ENCODE data around the gene CDC42BPA. TPM values are rescaled to one million over a fixed set of nuclear protein-coding genes. Genes with fewer than 3 reads are reported as not detected.

Gene CDC42BPA
- total RNA-seq, 2 experiments from 2014 or later, result 0.32 to 0.89 TPM

DNA sequence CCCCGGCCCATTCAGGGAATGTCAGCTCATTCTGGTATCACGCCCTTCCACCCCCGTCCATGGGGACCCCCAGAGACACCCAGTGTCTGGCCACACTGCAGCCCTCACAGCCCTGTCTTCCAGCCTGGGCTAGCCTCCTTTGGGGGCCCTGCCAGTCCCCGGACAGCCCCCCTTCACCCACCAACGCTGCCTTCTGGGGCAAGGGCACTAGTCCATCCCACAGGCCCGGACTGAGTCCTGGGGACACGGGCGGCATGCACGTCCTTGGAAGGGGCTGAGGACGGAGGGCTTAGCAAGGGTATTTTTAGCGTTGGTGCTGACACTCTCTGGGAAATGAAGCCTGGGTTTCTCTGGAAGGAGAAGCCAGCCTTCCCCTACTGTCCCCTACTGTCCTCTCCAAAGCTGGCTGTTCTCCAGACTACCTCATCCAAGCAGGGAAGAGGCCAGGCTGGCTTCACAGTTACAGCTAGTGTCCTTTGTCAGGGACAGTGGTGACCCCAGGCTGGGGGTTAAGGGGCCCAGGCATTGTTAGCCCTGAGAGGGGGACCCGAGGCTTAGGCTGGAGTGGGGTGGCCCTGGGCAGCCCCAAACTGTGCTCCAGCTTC lies 338.7 kb downstream of the CDC42BPA start:
- Mint-ChIP-seq H3K4me1 (ENCODE audit: low read depth) (no peaks in the 10 kb centered on the region), H3K9me3 (ENCODE audit: insufficient read depth) (no peaks in the 10 kb centered on the region), H3K4me3 (no peak overlapping the region), H3K27me3 (ENCODE audit: low read depth) (no peaks in the 10 kb centered on the region), H3K27ac (no peak overlapping the region), H3K36me3 (ENCODE audit: low read depth) (no peaks in the 10 kb centered on the region)
- POLR2A ChIA-PET, result no interaction called here
- ATAC-seq (no peak), DNase-seq (no peak)
- CTCF ChIA-PET, result no interaction called here

DNA sequence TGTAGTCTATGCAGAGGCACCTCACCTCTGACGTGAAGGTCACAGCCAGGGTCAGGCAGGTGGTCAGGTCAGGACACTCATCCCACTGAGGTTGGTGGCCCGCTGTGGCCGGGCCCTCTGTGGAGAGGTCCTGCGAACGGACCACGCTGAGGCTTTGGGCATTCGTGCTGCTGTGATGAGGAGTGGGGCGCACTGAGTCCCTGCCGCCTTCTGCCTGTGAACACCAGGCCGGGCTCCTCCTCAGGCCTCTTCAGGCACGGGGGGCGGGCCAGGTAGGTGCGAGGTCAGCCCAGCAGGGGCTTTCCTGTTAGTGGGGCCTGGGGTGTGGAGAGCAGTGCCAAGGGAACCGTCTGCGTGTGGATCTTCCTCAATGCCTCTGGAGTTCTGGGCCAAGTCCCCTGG lies 339.2 kb downstream of the CDC42BPA start:
- ChIA-PET POLR2A (no interaction called here), CTCF (no interaction called here)
- Mint-ChIP-seq H3K27me3 (ENCODE audit: low read depth) (no peaks in the 10 kb centered on the region), H3K36me3 (ENCODE audit: low read depth) (no peaks in the 10 kb centered on the region), H3K4me3 (no peak overlapping the region), H3K9me3 (ENCODE audit: insufficient read depth) (no peaks in the 10 kb centered on the region), H3K4me1 (ENCODE audit: low read depth) (no peaks in the 10 kb centered on the region), H3K27ac (no peak overlapping the region)
- ATAC-seq (no peak), DNase-seq (no peak)

DNA sequence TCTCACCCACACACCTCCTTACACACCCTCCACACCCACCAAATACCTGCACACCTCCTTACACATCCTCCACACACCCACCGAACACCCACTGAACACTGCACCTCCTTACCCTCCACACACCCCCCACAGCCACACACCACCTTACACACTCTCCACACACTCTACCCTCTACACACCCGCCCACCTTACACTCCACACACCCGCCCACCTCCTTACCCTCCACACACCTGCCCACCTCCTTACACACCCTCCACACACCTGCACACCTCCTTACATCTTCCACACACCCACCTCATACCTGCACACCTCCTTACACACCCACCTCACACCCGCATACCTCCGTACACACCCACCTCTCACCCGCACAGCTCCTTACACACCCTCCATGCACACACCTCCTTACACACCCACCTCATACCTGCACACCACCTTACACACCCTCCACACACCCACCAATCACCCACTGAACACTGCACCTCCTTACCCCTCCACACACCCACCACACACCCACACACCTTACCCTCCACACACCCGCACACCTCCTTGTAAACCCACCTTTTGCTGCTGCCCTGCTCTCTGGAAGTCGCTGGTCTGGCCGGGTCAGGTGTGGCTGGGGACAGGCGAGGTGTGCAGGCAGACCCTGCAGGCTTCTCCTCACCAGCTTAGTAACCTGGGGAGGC lies 339.7 kb downstream of the CDC42BPA start:
- POLR2A ChIA-PET, result no interaction called here

DNA sequence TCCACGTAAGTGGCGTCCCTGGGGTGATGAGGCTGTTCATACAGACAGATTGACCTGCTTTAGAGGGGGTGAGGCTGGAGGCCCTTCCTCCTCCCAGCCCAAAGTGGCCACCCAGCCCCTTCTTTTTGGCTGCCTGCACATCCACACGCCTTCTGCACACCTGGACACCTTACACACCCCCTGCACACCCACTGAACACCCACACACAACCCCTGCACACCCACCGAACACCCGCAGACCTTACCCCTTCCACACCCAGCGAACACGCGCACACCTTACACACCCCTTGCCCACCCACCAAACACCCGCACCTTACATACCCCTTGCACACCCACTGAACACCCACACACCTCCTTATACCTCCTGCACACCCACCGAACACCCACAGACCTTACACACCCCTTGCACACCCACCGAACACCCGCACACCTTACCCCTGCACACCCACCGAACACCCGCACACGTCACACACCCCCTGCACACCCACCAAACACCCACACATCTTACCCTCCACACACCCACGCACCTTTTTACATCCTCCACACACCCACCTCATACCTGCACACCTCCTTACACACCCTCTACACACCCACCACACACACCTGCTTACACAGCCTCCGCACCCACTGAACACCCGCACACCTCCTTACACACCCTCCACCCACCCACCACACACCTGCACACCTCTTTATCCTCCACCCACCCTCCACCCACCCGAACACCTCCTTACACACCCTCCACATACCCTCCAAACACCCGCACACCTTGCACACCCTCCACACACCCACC lies 340.5 kb downstream of the CDC42BPA start:
- H3K27ac Mint-ChIP-seq, result no peak overlapping the region
- H3K4me1 Mint-ChIP-seq (ENCODE audit: low read depth), result no peaks in the 10 kb centered on the region
- POLR2A ChIA-PET, result no interaction called here
- no peaks in the 10 kb centered on the region for H3K27me3 Mint-ChIP-seq (ENCODE audit: low read depth)
- CTCF ChIA-PET, result no interaction called here
- H3K4me3 Mint-ChIP-seq, result no peak overlapping the region
- no peaks in the 10 kb centered on the region for H3K9me3 Mint-ChIP-seq (ENCODE audit: insufficient read depth)
- DNase-seq, result no peak
- H3K36me3 Mint-ChIP-seq (ENCODE audit: low read depth), result no peaks in the 10 kb centered on the region
- no peak for ATAC-seq

More for the DNA sequence above, 339.7 kb downstream of the CDC42BPA start:
- DNase-seq (no peak), ATAC-seq (no peak)
- H3K27me3 Mint-ChIP-seq (ENCODE audit: low read depth), result no peaks in the 10 kb centered on the region
- no peaks in the 10 kb centered on the region for H3K9me3 Mint-ChIP-seq (ENCODE audit: insufficient read depth)
- no peaks in the 10 kb centered on the region for H3K4me1 Mint-ChIP-seq (ENCODE audit: low read depth)
- H3K27ac Mint-ChIP-seq, result no peak overlapping the region
- H3K36me3 Mint-ChIP-seq (ENCODE audit: low read depth), result no peaks in the 10 kb centered on the region
- CTCF ChIA-PET, result no interaction called here
- H3K4me3 Mint-ChIP-seq, result no peak overlapping the region

DNA sequence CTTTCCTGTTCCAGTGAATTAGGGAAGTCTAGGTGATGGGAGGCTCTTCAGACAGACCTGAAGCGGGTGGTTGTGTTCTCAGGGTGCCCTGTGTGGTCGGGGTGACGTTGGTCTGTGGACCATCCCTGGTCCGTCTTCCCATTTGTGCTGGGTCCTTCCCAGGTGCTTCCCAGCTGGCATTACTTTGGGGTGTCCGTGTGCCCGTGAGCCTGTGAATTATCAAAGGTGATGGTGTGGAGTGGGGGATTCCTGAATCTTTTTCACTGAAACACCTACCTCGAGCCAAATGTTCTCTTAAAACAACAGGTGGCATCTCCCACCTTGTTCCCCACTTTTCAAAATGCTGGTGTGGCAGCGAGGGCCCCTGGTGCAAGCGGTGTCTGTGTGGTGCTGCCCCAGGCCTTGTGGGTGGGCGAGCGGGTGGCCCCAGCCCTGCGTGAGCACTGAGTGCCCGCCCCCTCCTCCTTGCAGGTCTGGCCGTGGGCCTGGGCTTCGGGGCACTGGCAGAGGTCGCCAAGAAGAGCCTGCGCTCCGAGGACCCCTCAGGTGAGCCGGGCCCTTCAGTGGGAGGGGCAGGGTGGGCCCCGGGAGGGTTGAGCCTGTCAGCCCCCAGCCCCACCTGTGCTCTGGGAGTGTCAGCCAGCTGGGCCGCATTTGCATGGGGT lies 341.2 kb downstream of the CDC42BPA start:
- DNase-seq (no peak), ATAC-seq (no peak)
- H3K4me1 Mint-ChIP-seq (ENCODE audit: low read depth), result no peaks in the 10 kb centered on the region
- no peaks in the 10 kb centered on the region for H3K27me3 Mint-ChIP-seq (ENCODE audit: low read depth)
- H3K27ac Mint-ChIP-seq, result no peak overlapping the region
- no peaks in the 10 kb centered on the region for H3K36me3 Mint-ChIP-seq (ENCODE audit: low read depth)
- POLR2A ChIA-PET, result no interaction called here
- CTCF ChIA-PET, result no interaction called here
- no peaks in the 10 kb centered on the region for H3K9me3 Mint-ChIP-seq (ENCODE audit: insufficient read depth)
- no peak overlapping the region for H3K4me3 Mint-ChIP-seq

DNA sequence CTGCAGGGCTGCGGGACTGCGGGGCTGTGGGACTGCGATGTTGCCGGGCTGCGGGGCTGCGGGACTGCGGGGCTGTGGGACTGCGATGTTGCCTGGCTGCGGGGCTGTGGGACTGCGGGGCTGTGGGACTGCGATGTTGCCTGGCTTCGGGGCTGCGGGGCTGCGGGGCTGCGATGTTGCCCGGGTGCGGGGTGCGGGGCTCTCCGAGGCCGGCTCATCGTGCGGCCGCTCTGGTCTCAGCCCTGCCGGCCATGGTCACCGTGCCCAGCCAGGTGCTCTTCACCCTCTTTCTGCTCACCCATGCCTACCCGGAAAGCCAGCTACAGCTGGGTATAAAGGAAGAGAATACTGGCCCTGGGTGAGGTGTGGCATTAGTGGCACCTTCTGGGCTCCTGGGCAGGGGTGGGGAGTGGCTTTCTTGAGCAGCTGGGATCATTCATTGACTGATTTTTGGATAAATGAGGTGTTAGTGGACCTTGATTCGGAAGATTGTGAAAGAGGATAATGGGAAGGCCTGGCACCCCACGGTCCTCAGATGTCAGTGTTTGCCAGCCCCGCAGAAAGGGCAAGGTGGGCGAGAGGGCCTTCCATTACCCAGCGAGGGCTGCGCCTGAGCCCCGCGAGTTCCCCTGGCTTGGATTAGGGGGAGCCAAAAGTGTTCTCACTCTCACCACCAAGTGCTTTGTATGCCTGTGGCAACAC lies 341.9 kb downstream of the CDC42BPA start:
- Mint-ChIP-seq H3K4me3 (no peak overlapping the region), H3K9me3 (ENCODE audit: insufficient read depth) (no peaks in the 10 kb centered on the region), H3K36me3 (ENCODE audit: low read depth) (peaks cover 4% of the 10 kb centered on the region), H3K27ac (no peak overlapping the region), H3K27me3 (ENCODE audit: low read depth) (no peaks in the 10 kb centered on the region), H3K4me1 (ENCODE audit: low read depth) (no peaks in the 10 kb centered on the region)
- DNase-seq (no peak), ATAC-seq (no peak)
- ChIA-PET POLR2A (no interaction called here), CTCF (no interaction called here)

DNA sequence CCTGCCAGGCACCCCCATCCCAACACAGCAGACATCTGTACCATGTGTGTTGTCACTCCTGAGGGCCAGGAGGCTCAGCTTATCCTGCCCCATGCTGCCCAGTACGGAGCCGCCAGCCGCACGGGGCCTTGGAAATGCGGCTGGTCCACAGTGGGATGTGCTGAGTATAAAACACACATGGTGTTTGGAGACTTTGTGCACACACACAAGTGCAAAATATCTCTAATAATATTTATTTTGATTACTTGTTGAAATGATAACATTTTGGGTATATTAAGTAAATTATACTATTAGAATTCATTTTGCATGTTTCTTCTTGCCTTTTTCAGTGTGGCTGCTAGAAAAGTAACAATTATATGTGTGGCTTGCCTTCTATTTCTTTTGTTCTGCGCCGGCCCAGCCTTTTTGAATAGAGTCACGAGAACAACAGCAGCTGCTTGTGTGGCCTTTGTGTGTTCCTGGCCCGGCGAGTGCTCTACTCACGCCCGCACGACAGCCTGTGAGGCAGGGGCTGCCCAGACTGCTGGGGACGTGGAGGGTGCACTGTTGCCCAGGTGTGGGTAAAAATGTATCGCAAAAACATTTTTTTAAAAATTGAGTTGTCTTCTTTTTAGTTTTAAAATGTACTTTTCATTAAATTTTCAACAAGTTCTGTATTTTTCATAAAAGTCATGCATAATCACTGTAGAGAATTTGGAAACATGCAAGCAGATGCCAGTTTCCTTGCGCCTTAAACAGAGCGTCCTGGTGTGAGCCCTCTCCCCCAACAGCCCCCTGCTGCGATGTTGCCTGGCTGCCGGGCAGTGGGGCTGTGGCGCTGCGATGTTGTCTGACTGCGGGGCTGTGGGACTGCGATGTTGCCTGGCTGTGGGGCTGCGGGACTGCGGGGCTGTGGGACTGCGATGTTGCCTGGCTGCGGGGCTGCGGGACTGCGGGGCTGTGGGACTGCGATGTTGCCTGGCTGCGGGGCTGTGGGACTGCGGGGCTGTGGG lies 342.7 kb downstream of the CDC42BPA start:
- CTCF ChIA-PET, result no interaction called here

DNA sequence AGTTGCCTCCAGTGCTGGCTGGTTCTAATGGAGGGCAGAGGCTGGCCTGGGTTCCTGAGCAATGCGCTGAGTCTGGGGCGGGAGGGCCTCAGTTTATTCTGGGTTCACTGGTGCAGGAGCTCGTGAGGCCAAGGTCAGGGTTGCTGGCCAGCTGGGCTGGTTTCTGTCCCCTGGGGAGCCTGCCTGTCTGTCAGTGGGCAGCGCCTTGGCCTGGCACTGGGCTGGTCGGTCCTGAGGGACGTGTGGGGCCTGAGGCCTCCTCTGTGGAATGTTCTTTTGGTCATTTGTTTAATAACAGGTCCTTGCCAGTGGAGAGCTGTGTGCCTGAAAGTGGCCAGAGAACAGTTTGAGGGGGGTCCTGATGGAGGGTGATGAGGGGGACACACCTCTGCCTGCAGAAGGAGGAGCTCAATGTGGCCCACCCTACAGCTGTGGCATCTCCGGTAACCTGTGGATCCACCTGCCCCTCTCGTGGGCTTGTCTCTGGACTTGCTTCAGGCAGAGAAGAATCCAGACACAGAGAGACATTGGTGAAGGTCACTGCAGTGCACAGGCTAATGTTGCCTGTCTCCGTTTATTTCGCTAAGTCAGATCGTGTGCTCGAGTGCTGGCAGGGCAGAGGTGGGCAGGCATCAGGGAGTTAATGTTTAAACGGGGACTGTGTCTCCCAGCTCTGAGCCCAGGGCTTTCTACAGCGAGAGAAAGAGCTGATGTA lies 343.6 kb downstream of the CDC42BPA start:
- no peaks in the 10 kb centered on the region for H3K27me3 Mint-ChIP-seq (ENCODE audit: low read depth)
- CTCF ChIA-PET, result no interaction called here
- H3K4me3 Mint-ChIP-seq, result no peak overlapping the region
- ATAC-seq (no peak), DNase-seq (no peak)
- no peak overlapping the region for H3K27ac Mint-ChIP-seq
- H3K9me3 Mint-ChIP-seq (ENCODE audit: insufficient read depth), result no peaks in the 10 kb centered on the region
- POLR2A ChIA-PET, result no interaction called here
- H3K4me1 Mint-ChIP-seq (ENCODE audit: low read depth), result no peaks in the 10 kb centered on the region
- H3K36me3 Mint-ChIP-seq (ENCODE audit: low read depth), result peaks cover 5% of the 10 kb centered on the region

More for the DNA sequence above, 342.7 kb downstream of the CDC42BPA start:
- Mint-ChIP-seq H3K9me3 (ENCODE audit: insufficient read depth) (no peaks in the 10 kb centered on the region), H3K4me1 (ENCODE audit: low read depth) (no peaks in the 10 kb centered on the region), H3K27ac (no peak overlapping the region), H3K4me3 (no peak overlapping the region), H3K27me3 (ENCODE audit: low read depth) (no peaks in the 10 kb centered on the region), H3K36me3 (ENCODE audit: low read depth) (peaks cover 5% of the 10 kb centered on the region)
- POLR2A ChIA-PET, result no interaction called here
- ATAC-seq (no peak), DNase-seq (no peak)

DNA sequence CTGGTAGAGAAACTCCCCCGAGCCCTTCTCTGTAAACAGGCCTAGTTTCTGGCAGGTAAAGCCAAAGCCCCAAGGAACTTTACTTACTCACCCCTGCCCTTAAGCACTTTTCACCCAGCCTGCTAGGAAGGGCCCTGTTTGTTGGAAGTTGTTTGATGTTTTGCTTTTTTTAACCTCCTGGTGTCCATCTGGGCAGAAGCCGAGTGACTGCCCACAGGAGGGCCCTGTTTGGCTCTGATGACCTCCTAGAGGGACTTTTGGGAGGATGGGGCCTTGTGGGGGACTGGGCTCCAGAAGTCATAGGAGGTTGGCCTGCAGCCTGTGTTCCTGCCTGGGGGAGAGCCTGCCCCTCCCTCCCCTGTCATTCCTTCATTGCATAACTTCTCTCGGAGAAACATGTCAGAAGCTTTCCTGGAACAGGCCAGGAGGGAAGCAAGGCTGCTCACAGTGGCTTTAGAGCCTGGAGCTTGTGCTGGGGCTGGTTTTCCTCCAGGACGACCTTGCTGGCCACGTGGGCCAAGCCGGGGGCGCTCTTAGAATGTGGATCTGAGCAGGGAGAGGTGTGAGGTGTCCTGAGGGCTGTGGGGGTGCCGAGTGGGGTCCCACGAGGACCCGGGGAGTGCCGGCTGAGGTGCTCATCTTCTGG lies 344.3 kb downstream of the CDC42BPA start:
- Mint-ChIP-seq H3K4me1 (ENCODE audit: low read depth) (no peaks in the 10 kb centered on the region), H3K4me3 (no peak overlapping the region), H3K27me3 (ENCODE audit: low read depth) (no peaks in the 10 kb centered on the region), H3K36me3 (ENCODE audit: low read depth) (peaks cover 5% of the 10 kb centered on the region), H3K27ac (no peak overlapping the region), H3K9me3 (ENCODE audit: insufficient read depth) (no peaks in the 10 kb centered on the region)
- ChIA-PET POLR2A (no interaction called here), CTCF (no interaction called here)
- ATAC-seq, result no peak
- DNase-seq, result no peak

DNA sequence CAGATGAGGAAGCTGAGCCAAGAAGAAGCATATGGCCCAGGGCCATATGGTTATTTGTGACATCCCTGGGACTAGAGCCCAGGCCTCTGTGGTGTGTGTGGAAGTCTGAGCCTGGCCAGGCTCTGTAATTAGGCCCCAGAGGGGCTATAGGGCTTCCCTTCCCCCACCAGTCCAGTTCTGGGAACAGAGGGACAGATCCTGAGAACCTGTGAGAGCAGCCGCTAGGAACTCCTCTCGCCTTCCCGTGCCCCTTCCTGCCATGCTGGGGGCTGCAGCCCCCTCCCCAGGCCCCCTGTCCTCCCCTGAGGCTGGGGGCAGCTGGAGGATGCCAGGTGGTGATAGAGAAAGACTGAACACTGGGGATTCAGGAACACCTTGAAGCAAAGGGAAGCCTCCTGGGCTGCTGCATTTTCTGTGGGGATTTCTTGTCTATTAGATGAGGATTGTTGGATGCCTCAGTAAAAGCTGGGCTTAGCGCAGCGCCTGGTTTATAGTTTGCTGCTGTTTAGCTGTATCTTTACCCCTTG lies 344.9 kb downstream of the CDC42BPA start:
- no peaks in the 10 kb centered on the region for H3K9me3 Mint-ChIP-seq (ENCODE audit: insufficient read depth)
- no peak for DNase-seq
- peaks cover 5% of the 10 kb centered on the region for H3K36me3 Mint-ChIP-seq (ENCODE audit: low read depth)
- no peak for ATAC-seq
- ChIA-PET CTCF (no interaction called here), POLR2A (no interaction called here)
- no peak overlapping the region for H3K4me3 Mint-ChIP-seq
- no peak overlapping the region for H3K27ac Mint-ChIP-seq
- no peaks in the 10 kb centered on the region for H3K4me1 Mint-ChIP-seq (ENCODE audit: low read depth)
- H3K27me3 Mint-ChIP-seq (ENCODE audit: low read depth), result no peaks in the 10 kb centered on the region

Data from activated CD8-positive, alpha-beta T cell treated with anti-CD3 and anti-CD28 coated beads, Interleukin-2, amount 10 ng/mL, durations not matched to agents 7 days and 5 days (primary cell).